DOHH2 (cell line): Measurements from ENCODE around the gene GAS1.

Experiments
- EZH2phosphoT487 ChIP-seq: fragments of 200-600 bp; sonication (generic); IDR thresholded peaks from 2 replicates; pipeline ENCODE4 v1.6.1; 2017; ENCODE audit warnings: borderline replicate concordance, mild to moderate bottlenecking, antibody characterized with exemption, low read length, moderate library complexity, mixed read lengths
- TF ChIP-seq, protein P1 (sequence below): fragments of 200-600 bp; sonication (generic); IDR thresholded peaks from one replicate; pipeline ENCODE4 v1.5.1; 2014; ENCODE audit warnings: antibody characterized with exemption, mild to moderate bottlenecking, low read depth, low read length; ENCODE audit not compliant: poor library complexity, severe bottlenecking

DNA sequence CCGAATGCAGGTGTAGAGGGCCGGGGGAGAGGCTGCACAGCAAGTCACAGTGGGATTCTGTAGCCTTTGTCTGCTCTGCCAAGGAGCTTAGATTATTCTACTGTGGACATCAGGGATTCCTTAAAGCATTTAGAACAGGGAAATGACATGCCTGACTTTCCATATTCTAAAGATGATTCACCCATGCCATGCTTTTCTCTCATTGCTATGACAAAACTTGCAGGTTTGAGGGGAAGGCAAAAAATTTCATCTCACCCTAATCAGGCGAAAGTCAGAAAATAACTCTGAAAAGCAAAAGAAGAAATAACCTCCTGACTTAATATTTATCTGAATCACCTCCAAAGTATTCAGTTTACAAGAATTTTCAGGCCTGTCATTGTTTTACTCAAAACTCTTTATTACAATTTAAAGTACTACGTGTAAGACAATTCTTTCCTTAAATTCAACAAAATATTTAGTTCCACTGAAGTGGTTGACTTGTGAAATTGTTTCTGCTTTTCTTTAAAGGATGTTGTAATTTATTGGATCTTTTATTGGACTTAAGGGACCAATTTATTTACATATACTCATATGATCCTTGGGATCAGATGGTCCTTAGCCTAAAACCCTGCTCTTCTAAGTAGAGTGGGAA is 30.0 kb upstream of the GAS1 start:
- TF ChIP-seq, protein P1, sequence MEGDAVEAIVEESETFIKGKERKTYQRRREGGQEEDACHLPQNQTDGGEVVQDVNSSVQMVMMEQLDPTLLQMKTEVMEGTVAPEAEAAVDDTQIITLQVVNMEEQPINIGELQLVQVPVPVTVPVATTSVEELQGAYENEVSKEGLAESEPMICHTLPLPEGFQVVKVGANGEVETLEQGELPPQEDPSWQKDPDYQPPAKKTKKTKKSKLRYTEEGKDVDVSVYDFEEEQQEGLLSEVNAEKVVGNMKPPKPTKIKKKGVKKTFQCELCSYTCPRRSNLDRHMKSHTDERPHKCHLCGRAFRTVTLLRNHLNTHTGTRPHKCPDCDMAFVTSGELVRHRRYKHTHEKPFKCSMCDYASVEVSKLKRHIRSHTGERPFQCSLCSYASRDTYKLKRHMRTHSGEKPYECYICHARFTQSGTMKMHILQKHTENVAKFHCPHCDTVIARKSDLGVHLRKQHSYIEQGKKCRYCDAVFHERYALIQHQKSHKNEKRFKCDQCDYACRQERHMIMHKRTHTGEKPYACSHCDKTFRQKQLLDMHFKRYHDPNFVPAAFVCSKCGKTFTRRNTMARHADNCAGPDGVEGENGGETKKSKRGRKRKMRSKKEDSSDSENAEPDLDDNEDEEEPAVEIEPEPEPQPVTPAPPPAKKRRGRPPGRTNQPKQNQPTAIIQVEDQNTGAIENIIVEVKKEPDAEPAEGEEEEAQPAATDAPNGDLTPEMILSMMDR: no peak
- no peak for TF ChIP-seq EZH2phosphoT487
